GM12878 (cell line): ENCODE data around the gene C3.

Experiments used
- BCL3 ChIP-seq: IDR thresholded peaks from 2 replicates; pipeline ENCODE4 v1.6.1; 2011; ENCODE audit warnings: borderline replicate concordance, low read depth, mild to moderate bottlenecking, moderate library complexity, low read length; ENCODE audit not compliant: insufficient read depth, poor library complexity, severe bottlenecking
- CREM ChIP-seq: IDR thresholded peaks from 2 replicates; pipeline ENCODE4 v1.6.1; 2014; ENCODE audit warnings: antibody characterized with exemption, low read depth
- ETV6 ChIP-seq, 2 experiments: fragments of 450-650 bp in 1 of 2; IDR thresholded peaks in 1 of 2; conservative IDR thresholded peaks in 1 of 2; 2 replicates each; pipeline ENCODE4 v1.6.1; 2014; ENCODE audit warnings: antibody characterized with exemption in 1 of 2, borderline replicate concordance in 1 of 2, low read depth in 1 of 2, mild to moderate bottlenecking in 1 of 2, moderate library complexity in 1 of 2
- HDGF ChIP-seq: fragments of 450-650 bp; IDR thresholded peaks from 2 replicates; pipeline ENCODE4 v1.6.1; 2016; ENCODE audit warnings: antibody characterized with exemption
- REST ChIP-seq: IDR thresholded peaks from 2 replicates; pipeline ENCODE4 v1.6.1; 2012; ENCODE audit warnings: mild to moderate bottlenecking, low read depth, low read length

GRCh38 chr19:6751189-6751588 is 30.7 kb upstream of the C3 start:
- TF ChIP-seq CREM (no peak), HDGF (no peak), ETV6 (conservative IDR thresholded peaks at IDR 0.05 in 1 of 2, IDR thresholded peaks at IDR 0.05 in 1 of 2; ENCODE audit: borderline replicate concordance in 1 of 2, low read depth in 1 of 2) (no peak), BCL3 (no peak), REST (no peak)
